ENCODE results near the gene TTC13. TPM values are rescaled to one million over a fixed set of nuclear protein-coding genes. Genes with fewer than 3 reads are reported as not detected.

Gene TTC13
- total RNA-seq, 2 experiments from 2014 or later = 13.4 to 15.5 TPM

DNA sequence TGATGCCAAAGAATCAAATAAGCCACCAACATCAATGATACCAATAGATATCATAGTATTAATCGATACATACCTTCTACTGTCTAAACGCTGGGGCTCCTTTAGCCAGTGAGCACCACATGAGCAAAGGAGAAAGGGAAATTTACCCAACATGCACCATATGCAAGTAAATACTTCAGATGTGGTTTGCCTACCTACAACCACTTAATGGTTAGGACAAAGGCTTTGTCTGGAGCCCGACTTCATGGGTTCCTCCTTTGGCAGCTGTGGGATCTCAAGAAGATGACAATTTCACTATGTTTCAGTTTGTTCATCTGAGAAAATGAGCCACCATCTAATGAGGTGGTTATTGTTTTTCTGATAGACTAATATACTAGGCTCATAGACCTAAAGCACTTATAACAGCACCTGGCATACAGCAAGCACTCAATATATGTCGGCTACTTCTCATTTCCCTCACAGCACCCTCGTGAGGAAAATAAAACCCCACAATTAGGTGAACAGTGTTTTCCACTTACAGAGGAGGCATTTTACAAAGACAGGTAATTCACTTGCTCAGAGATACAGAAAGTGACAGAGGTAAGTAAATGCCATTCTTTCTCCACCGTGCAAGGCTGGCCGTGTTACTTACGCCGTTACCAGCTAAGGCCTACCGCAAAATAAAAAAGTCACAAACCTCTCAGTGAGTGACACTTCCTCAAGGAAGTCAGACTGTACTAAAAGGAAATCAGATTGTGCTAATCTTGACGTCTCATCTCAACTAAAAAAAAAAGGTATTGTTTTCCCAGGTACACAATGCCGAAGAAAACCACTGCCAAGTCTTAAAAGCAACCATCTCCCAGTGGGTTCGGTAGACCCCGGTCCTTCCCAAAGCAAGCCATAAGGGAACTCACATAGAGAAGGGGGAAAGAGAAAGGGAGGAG lies 1.6 kb downstream of the TTC13 start:
- H3K27me3 Mint-ChIP-seq = no peaks in the 10 kb centered on the region
- TF ChIP-seq, protein P1, sequence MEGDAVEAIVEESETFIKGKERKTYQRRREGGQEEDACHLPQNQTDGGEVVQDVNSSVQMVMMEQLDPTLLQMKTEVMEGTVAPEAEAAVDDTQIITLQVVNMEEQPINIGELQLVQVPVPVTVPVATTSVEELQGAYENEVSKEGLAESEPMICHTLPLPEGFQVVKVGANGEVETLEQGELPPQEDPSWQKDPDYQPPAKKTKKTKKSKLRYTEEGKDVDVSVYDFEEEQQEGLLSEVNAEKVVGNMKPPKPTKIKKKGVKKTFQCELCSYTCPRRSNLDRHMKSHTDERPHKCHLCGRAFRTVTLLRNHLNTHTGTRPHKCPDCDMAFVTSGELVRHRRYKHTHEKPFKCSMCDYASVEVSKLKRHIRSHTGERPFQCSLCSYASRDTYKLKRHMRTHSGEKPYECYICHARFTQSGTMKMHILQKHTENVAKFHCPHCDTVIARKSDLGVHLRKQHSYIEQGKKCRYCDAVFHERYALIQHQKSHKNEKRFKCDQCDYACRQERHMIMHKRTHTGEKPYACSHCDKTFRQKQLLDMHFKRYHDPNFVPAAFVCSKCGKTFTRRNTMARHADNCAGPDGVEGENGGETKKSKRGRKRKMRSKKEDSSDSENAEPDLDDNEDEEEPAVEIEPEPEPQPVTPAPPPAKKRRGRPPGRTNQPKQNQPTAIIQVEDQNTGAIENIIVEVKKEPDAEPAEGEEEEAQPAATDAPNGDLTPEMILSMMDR (IDR thresholded peaks at IDR 0.05) = no peak
- H3K4me3 Mint-ChIP-seq = peak overlapping the region; percentile 87
- peaks cover 47% of the 10 kb centered on the region for H3K4me1 Mint-ChIP-seq (ENCODE audit: low read depth)
- intact Hi-C loops (cut with micrococcal nuclease) = loop anchor here (5.0 kb wide), 1 partner anchor 60 kb away; no protein-coding TSS in a partner anchor
- peaks cover 22% of the 10 kb centered on the region for H3K36me3 Mint-ChIP-seq (ENCODE audit: low read depth)
- H3K9me3 Mint-ChIP-seq = no peaks in the 10 kb centered on the region
- POLR2A ChIA-PET = interaction anchor here (0.6 kb wide), 2 partner anchors 35 to 56 kb away, joined by 3 read pairs; no protein-coding TSS in a partner anchor
- CTCF ChIA-PET = interaction anchor here (0.6 to 1.4 kb wide), 4 partner anchors 9 to 83 kb away, joined by 3 to 5 read pairs (median 4); no protein-coding TSS in a partner anchor
- H3K27ac Mint-ChIP-seq = peak overlapping the region; percentile 94
- ATAC-seq = no peak
- peak; percentile 54 for DNase-seq

DNA sequence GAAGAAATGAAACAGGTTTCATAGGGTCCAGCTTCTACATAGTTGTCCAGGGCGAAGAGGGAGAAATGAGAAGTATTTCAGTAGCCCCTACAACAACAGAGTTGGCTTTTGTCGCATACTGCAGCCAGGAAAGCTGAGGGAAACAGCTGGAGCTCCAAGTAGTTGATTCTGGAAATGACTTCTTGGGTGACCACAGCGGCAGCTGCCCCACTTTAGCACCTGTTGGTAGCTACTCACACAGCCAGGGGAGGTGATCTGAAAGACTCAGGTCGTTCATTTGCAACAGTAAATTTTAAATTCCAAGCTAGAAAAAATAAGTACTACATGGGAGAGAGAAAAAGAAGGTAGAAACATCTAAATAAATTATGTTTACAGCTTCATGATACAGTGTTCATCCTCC lies 2.3 kb downstream of the TTC13 start:
- TF ChIP-seq, protein P1 (IDR thresholded peaks at IDR 0.05) = no peak
- DNase-seq (no peak), ATAC-seq (no peak)
- ChIA-PET POLR2A (interaction anchor here (0.6 to 1.0 kb wide), 2 partner anchors 22 to 35 kb away, joined by 3 to 4 read pairs; no protein-coding TSS in a partner anchor), CTCF (interaction anchor here (0.9 kb wide), 1 partner anchor 9 kb away, joined by 3 read pairs; no protein-coding TSS in a partner anchor)
- peaks cover 54% of the 10 kb centered on the region for H3K4me1 Mint-ChIP-seq (ENCODE audit: low read depth)
- H3K4me3 Mint-ChIP-seq = peak overlapping the region; percentile 42
- intact Hi-C loops (cut with micrococcal nuclease) = loop anchor here (5.0 kb wide), 1 partner anchor 59 kb away; no protein-coding TSS in a partner anchor
- H3K27me3 Mint-ChIP-seq = no peaks in the 10 kb centered on the region
- H3K27ac Mint-ChIP-seq = peak overlapping the region; percentile 67
- H3K9me3 Mint-ChIP-seq = no peaks in the 10 kb centered on the region
- peaks cover 22% of the 10 kb centered on the region for H3K36me3 Mint-ChIP-seq (ENCODE audit: low read depth)

DNA sequence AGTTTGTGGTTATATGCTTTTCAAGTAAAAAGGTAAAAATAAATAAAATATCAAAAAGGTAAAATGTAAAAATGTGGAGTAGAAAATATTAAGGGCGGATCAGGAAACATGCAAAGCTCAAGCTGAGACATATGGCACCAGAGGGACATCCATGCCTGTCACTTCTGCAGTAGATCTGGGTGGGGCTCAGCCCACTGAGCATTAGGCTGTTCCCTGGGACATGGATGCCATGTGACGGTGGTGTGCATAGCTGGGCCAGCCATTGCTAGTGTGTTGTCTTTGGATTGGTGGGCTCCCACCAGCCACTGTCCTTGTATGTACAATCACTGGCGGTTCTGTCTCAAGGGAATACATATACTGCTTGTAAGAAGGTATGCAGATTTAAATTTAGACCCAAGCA lies 3.0 kb downstream of the TTC13 start:
- DNase-seq (no peak), ATAC-seq (no peak)
- peaks cover 22% of the 10 kb centered on the region for H3K36me3 Mint-ChIP-seq (ENCODE audit: low read depth)
- H3K27me3 Mint-ChIP-seq = no peaks in the 10 kb centered on the region
- no peak overlapping the region for H3K27ac Mint-ChIP-seq
- ChIA-PET CTCF (no interaction called here), POLR2A (interaction anchor here (0.7 to 1.0 kb wide), 2 partner anchors 21 to 333 kb away, joined by 3 to 4 read pairs; no protein-coding TSS in a partner anchor)
- peaks cover 55% of the 10 kb centered on the region for H3K4me1 Mint-ChIP-seq (ENCODE audit: low read depth)
- TF ChIP-seq, protein P1 (IDR thresholded peaks at IDR 0.05) = no peak
- H3K4me3 Mint-ChIP-seq = no peak overlapping the region
- H3K9me3 Mint-ChIP-seq = no peaks in the 10 kb centered on the region
- intact Hi-C loops (cut with micrococcal nuclease) = loop anchor here (5.0 kb wide), 1 partner anchor 58 kb away; no protein-coding TSS in a partner anchor

DNA sequence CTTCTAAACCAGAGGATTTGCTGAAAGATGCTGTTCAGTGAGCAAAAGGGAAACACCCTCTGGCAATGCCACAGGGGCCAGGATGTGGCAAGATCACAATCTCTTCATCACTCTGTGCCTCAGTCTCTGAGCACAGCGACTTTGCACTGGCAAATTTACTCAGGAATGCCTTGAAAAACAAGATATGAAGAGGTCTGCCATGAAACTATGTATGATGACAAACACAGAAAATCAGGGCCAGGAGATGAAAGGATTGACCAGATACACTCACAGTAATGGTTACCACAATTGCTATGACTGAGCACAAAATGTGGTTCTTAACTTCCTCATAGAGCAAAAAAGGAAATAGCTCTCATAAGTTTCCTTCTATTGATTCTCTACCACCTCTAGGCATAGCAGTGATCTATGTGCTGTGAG lies 5.8 kb downstream of the TTC13 start:
- peaks cover 24% of the 10 kb centered on the region for H3K36me3 Mint-ChIP-seq (ENCODE audit: low read depth)

More for the DNA sequence above, 5.8 kb downstream of the TTC13 start:
- Mint-ChIP-seq H3K9me3 (no peaks in the 10 kb centered on the region), H3K27ac (peak overlapping the region; percentile 83), H3K27me3 (no peaks in the 10 kb centered on the region), H3K4me1 (ENCODE audit: low read depth) (peaks cover 59% of the 10 kb centered on the region), H3K4me3 (peak overlapping the region; percentile 28)
- CTCF ChIA-PET = interaction anchor here (0.6 to 1.1 kb wide), 3 partner anchors 56 to 80 kb away, joined by 3 read pairs; no protein-coding TSS in a partner anchor
- intact Hi-C loops (cut with micrococcal nuclease) = no loop called here
- DNase-seq (peak; percentile 81), ATAC-seq (peak; percentile 76)
- POLR2A ChIA-PET = no interaction called here
- TF ChIP-seq, protein P1 (IDR thresholded peaks at IDR 0.05) = no peak
